ENCODE results near the gene PFKM. TPM values are rescaled to one million over a fixed set of nuclear protein-coding genes. Genes with fewer than 3 reads are reported as not detected.

Gene PFKM
- total and polyA plus RNA-seq, 5 donors from 2014 or later: 4.6 to 13.6 (median 6.0) TPM

GRCh38 chr12:48160046-48160445, 40.9 kb downstream of the PFKM start:
- peaks cover 3% of the 10 kb centered on the region for H3K27me3 Mint-ChIP-seq
- Histone ChIP-seq H3K4me3 (ENCODE audit: low read depth, low read length) (no peak overlapping the region), H3K4me1 (ENCODE audit: control insufficient read depth, insufficient read depth, low read length, poor library complexity, severe bottlenecking) (peaks cover 24% of the 10 kb centered on the region), H3K27ac (ENCODE audit: insufficient read depth, low read length, poor library complexity, severe bottlenecking) (no peak overlapping the region), H3K36me3 (ENCODE audit: control insufficient read depth, insufficient read depth, low read length) (no peaks in the 10 kb centered on the region), H3K9me3 (ENCODE audit: control insufficient read depth in 2 of 2, low read length in 2 of 2) (no peaks in the 10 kb centered on the region), H3K27me3 (ENCODE audit: control insufficient read depth, insufficient read depth, low read length) (peaks cover 5% of the 10 kb centered on the region)
- peak overlapping the region in 1 of 4 donors; percentile 12 for H3K4me3 Mint-ChIP-seq
- H3K4me1 Mint-ChIP-seq: peaks cover under 1 to 35% (median 17%) of the 10 kb centered on the region in 4 donors
- no peak for DNase-seq
- no peaks in the 10 kb centered on the region for H3K36me3 Mint-ChIP-seq
- H3K27ac Mint-ChIP-seq: peak overlapping the region in 1 of 3 donors; percentile 43
- H3K9me3 Mint-ChIP-seq: no peaks in the 10 kb centered on the region
- ATAC-seq (ENCODE audit: low read depth in 2 of 2): no peak

- H3K27ac Mint-ChIP-seq: peak overlapping the region in 1 of 3 donors; percentile 43
- ATAC-seq (ENCODE audit: low read depth in 2 of 2) (no peak), DNase-seq (no peak)
Measured at GRCh38 chr12:48160807-48161206, 41.6 kb downstream of the PFKM start.

GRCh38 chr12:48163150-48163747, 44.1 kb downstream of the PFKM start:
- ATAC-seq (ENCODE audit: low read depth in 2 of 2): no peak
- no peak overlapping the region for H3K27ac ChIP-seq (ENCODE audit: insufficient read depth, low read length, poor library complexity, severe bottlenecking)
- no peak overlapping the region for H3K27ac Mint-ChIP-seq
- no peaks in the 10 kb centered on the region for H3K36me3 ChIP-seq (ENCODE audit: control insufficient read depth, insufficient read depth, low read length)
- peaks cover 0 to 4% (median 0%) of the 10 kb centered on the region in 7 donors for H3K9me3 Mint-ChIP-seq
- no peaks in the 10 kb centered on the region for H3K9me3 ChIP-seq (ENCODE audit: control insufficient read depth in 2 of 2, low read length in 2 of 2)
- H3K4me3 ChIP-seq (ENCODE audit: low read depth, low read length): no peak overlapping the region
- peaks cover 12% of the 10 kb centered on the region for H3K27me3 Mint-ChIP-seq
- DNase-seq: no peak
- H3K27me3 ChIP-seq (ENCODE audit: control insufficient read depth, insufficient read depth, low read length): peaks cover 8% of the 10 kb centered on the region
- no peaks in the 10 kb centered on the region for H3K36me3 Mint-ChIP-seq
- H3K4me1 ChIP-seq (ENCODE audit: control insufficient read depth, insufficient read depth, low read length, poor library complexity, severe bottlenecking): peaks cover under 1% of the 10 kb centered on the region
- no peak overlapping the region for H3K4me3 Mint-ChIP-seq
- H3K4me1 Mint-ChIP-seq: peaks cover under 1 to 10% (median 5%) of the 10 kb centered on the region in 4 donors

More at GRCh38 chr12:48160807-48161206, 41.6 kb downstream of the PFKM start:
- Histone ChIP-seq H3K36me3 (ENCODE audit: control insufficient read depth, insufficient read depth, low read length) (no peaks in the 10 kb centered on the region), H3K9me3 (ENCODE audit: control insufficient read depth in 2 of 2, low read length in 2 of 2) (no peaks in the 10 kb centered on the region), H3K27me3 (ENCODE audit: control insufficient read depth, insufficient read depth, low read length) (peaks cover 5% of the 10 kb centered on the region), H3K4me1 (ENCODE audit: control insufficient read depth, insufficient read depth, low read length, poor library complexity, severe bottlenecking) (peaks cover 24% of the 10 kb centered on the region), H3K27ac (ENCODE audit: insufficient read depth, low read length, poor library complexity, severe bottlenecking) (no peak overlapping the region), H3K4me3 (ENCODE audit: low read depth, low read length) (no peak overlapping the region)
- Mint-ChIP-seq H3K36me3 (no peaks in the 10 kb centered on the region), H3K9me3 (peaks cover 0 to under 1% (median 0%) of the 10 kb centered on the region in 7 donors), H3K4me1 (peaks cover 3 to 31% (median 16%) of the 10 kb centered on the region in 4 donors), H3K4me3 (peak overlapping the region in 2 of 4 donors; percentile 1 to 12), H3K27me3 (peaks cover 9% of the 10 kb centered on the region)

- Mint-ChIP-seq H3K4me3 (no peak overlapping the region), H3K4me1 (peaks cover 0 to 3% (median under 1%) of the 10 kb centered on the region in 4 donors), H3K27ac (no peak overlapping the region), H3K36me3 (no peaks in the 10 kb centered on the region), H3K27me3 (peaks cover 12% of the 10 kb centered on the region), H3K9me3 (peaks cover 0 to 4% (median 0%) of the 10 kb centered on the region in 7 donors)
- ATAC-seq (ENCODE audit: low read depth in 2 of 2) (no peak), DNase-seq (no peak)
- Histone ChIP-seq H3K27ac (ENCODE audit: insufficient read depth, low read length, poor library complexity, severe bottlenecking) (no peak overlapping the region), H3K9me3 (ENCODE audit: control insufficient read depth in 2 of 2, low read length in 2 of 2) (no peaks in the 10 kb centered on the region), H3K36me3 (ENCODE audit: control insufficient read depth, insufficient read depth, low read length) (no peaks in the 10 kb centered on the region), H3K4me3 (ENCODE audit: low read depth, low read length) (no peak overlapping the region), H3K27me3 (ENCODE audit: control insufficient read depth, insufficient read depth, low read length) (peaks cover 8% of the 10 kb centered on the region), H3K4me1 (ENCODE audit: control insufficient read depth, insufficient read depth, low read length, poor library complexity, severe bottlenecking) (no peaks in the 10 kb centered on the region)
Measured at GRCh38 chr12:48164451-48164850, 45.3 kb downstream of the PFKM start.

GRCh38 chr12:48165089-48165981, 46.2 kb downstream of the PFKM start:
- Histone ChIP-seq H3K4me3 (ENCODE audit: low read depth, low read length) (no peak overlapping the region), H3K36me3 (ENCODE audit: control insufficient read depth, insufficient read depth, low read length) (no peaks in the 10 kb centered on the region), H3K27ac (ENCODE audit: insufficient read depth, low read length, poor library complexity, severe bottlenecking) (no peak overlapping the region), H3K4me1 (ENCODE audit: control insufficient read depth, insufficient read depth, low read length, poor library complexity, severe bottlenecking) (no peaks in the 10 kb centered on the region), H3K27me3 (ENCODE audit: control insufficient read depth, insufficient read depth, low read length) (peaks cover 8% of the 10 kb centered on the region), H3K9me3 (ENCODE audit: control insufficient read depth in 2 of 2, low read length in 2 of 2) (no peaks in the 10 kb centered on the region)
- Mint-ChIP-seq H3K27me3 (peaks cover 12% of the 10 kb centered on the region), H3K4me1 (peaks cover 0 to 3% (median 0%) of the 10 kb centered on the region in 4 donors), H3K9me3 (peaks cover 0 to 4% (median 0%) of the 10 kb centered on the region in 7 donors), H3K36me3 (no peaks in the 10 kb centered on the region), H3K4me3 (no peak overlapping the region), H3K27ac (peak overlapping the region in 1 of 3 donors; percentile 48)
- peak; percentile 74 to 84 for ATAC-seq (ENCODE audit: low read depth in 2 of 2)
- DNase-seq: peak; percentile 46 to 85 (median 78)

- DNase-seq (no peak), ATAC-seq (ENCODE audit: low read depth in 2 of 2) (no peak)
- Mint-ChIP-seq H3K27ac (no peak overlapping the region), H3K9me3 (peaks cover 0 to 4% (median 0%) of the 10 kb centered on the region in 7 donors), H3K4me1 (peaks cover 0 to 3% (median 0%) of the 10 kb centered on the region in 4 donors), H3K27me3 (peaks cover 19% of the 10 kb centered on the region), H3K36me3 (no peaks in the 10 kb centered on the region), H3K4me3 (no peak overlapping the region)
- H3K9me3 ChIP-seq (ENCODE audit: control insufficient read depth in 2 of 2, low read length in 2 of 2): no peaks in the 10 kb centered on the region
- H3K27me3 ChIP-seq (ENCODE audit: control insufficient read depth, insufficient read depth, low read length): peaks cover 7% of the 10 kb centered on the region
- no peak overlapping the region for H3K27ac ChIP-seq (ENCODE audit: insufficient read depth, low read length, poor library complexity, severe bottlenecking)
- no peaks in the 10 kb centered on the region for H3K4me1 ChIP-seq (ENCODE audit: control insufficient read depth, insufficient read depth, low read length, poor library complexity, severe bottlenecking)
- H3K4me3 ChIP-seq (ENCODE audit: low read depth, low read length): no peak overlapping the region
- H3K36me3 ChIP-seq (ENCODE audit: control insufficient read depth, insufficient read depth, low read length): no peaks in the 10 kb centered on the region
Measured at GRCh38 chr12:48169011-48169410, 49.8 kb downstream of the PFKM start.

GRCh38 chr12:48175613-48176416, 56.7 kb downstream of the PFKM start:
- peak overlapping the region in 1 of 3 donors; percentile 5 for H3K27ac Mint-ChIP-seq
- ATAC-seq (ENCODE audit: low read depth in 2 of 2): no peak
- H3K36me3 Mint-ChIP-seq: no peaks in the 10 kb centered on the region

More at GRCh38 chr12:48175613-48176416, 56.7 kb downstream of the PFKM start:
- DNase-seq: no peak
- H3K27ac ChIP-seq (ENCODE audit: insufficient read depth, low read length, poor library complexity, severe bottlenecking): no peak overlapping the region
- Mint-ChIP-seq H3K27me3 (peaks cover 58% of the 10 kb centered on the region), H3K9me3 (no peaks in the 10 kb centered on the region), H3K4me1 (peaks cover 0 to 6% (median 0%) of the 10 kb centered on the region in 4 donors), H3K4me3 (peak overlapping the region in 1 of 4 donors; percentile 15)
- peaks cover 17% of the 10 kb centered on the region for H3K27me3 ChIP-seq (ENCODE audit: control insufficient read depth, insufficient read depth, low read length)
- H3K4me3 ChIP-seq (ENCODE audit: low read depth, low read length): no peak overlapping the region
- H3K9me3 ChIP-seq (ENCODE audit: control insufficient read depth in 2 of 2, low read length in 2 of 2): no peaks in the 10 kb centered on the region
- no peaks in the 10 kb centered on the region for H3K36me3 ChIP-seq (ENCODE audit: control insufficient read depth, insufficient read depth, low read length)
- H3K4me1 ChIP-seq (ENCODE audit: control insufficient read depth, insufficient read depth, low read length, poor library complexity, severe bottlenecking): no peaks in the 10 kb centered on the region

Measured in CD4-positive, CD25-positive, alpha-beta regulatory T cell (primary cell).